ENCODE data around the gene PRR18. TPM values are rescaled to one million over a fixed set of nuclear protein-coding genes. Genes with fewer than 3 reads are reported as not detected.

The PRR18 gene
- total RNA-seq, 1 experiment from 2014 or later: not detected

GRCh38 chr6:166341464-166341863 lies 33.3 kb upstream of the PRR18 start:
- no peaks in the 10 kb centered on the region; the same call in 1 of the 2 replicates for H3K36me3 ChIP-seq (ENCODE audit: low read depth)
- peaks cover 14% of the 10 kb centered on the region for H3K4me1 ChIP-seq (replicated peaks; ENCODE audit: insufficient read depth)
- H3K27ac ChIP-seq: no peak overlapping the region
- H3K27me3 ChIP-seq (ENCODE audit: insufficient read depth, low read depth): no peaks in the 10 kb centered on the region
- no peak overlapping the region; the same call in 1 of the 2 replicates for H2AFZ ChIP-seq
- DNase-seq: no peak
- no peaks in the 10 kb centered on the region for H3K9me3 ChIP-seq (ENCODE audit: insufficient read depth, low read depth)
- peak overlapping the region; percentile 83 for H3K4me2 ChIP-seq
- H4K20me1 ChIP-seq (ENCODE audit: insufficient read depth): peaks cover 23% of the 10 kb centered on the region
- H3K9me2 ChIP-seq (ENCODE audit: insufficient read depth): no peaks in the 10 kb centered on the region
- H3K4me3 ChIP-seq: peak overlapping the region; percentile 89
- peaks cover 58% of the 10 kb centered on the region for H3K79me2 ChIP-seq (ENCODE audit: low read depth)
- CTCF ChIA-PET: no interaction called here
- TF ChIP-seq EZH2 (IDR thresholded peaks at IDR 0.05; ENCODE audit: low read depth) (no peak), CTCF (conservative IDR thresholded peaks at IDR 0.05) (no peak)
- POLR2A ChIA-PET (ENCODE audit: unreplicated experiment): no interaction called here
- no peaks in the 10 kb centered on the region for H3F3A ChIP-seq (ENCODE audit: insufficient read depth, low read depth)
- no TSS peak for BruUV-seq (replicated peaks)
- intact Hi-C loops (cut with micrococcal nuclease; ENCODE audit: unreplicated experiment): no loop called here

GRCh38 chr6:166338854-166339253 lies 30.7 kb upstream of the PRR18 start:
- no peak for DNase-seq
- H3K4me2 ChIP-seq: no peak overlapping the region
- no peaks in the 10 kb centered on the region for H3K9me2 ChIP-seq (ENCODE audit: insufficient read depth)
- no peak overlapping the region for H3K4me3 ChIP-seq
- no peaks in the 10 kb centered on the region for H3K27me3 ChIP-seq (ENCODE audit: insufficient read depth, low read depth)
- H3K79me2 ChIP-seq (ENCODE audit: low read depth): peaks cover 70% of the 10 kb centered on the region
- CTCF ChIA-PET: no interaction called here
- BruUV-seq (replicated peaks): no TSS peak
- H3K27ac ChIP-seq: no peak overlapping the region
- intact Hi-C loops (cut with micrococcal nuclease; ENCODE audit: unreplicated experiment): no loop called here
- H3K36me3 ChIP-seq (ENCODE audit: low read depth): no peaks in the 10 kb centered on the region; the same call in 1 of the 2 replicates
- H3F3A ChIP-seq (ENCODE audit: insufficient read depth, low read depth): no peaks in the 10 kb centered on the region
- peaks cover 34% of the 10 kb centered on the region for H4K20me1 ChIP-seq (ENCODE audit: insufficient read depth)
- POLR2A ChIA-PET (ENCODE audit: unreplicated experiment): no interaction called here
- H2AFZ ChIP-seq: no peak overlapping the region
- TF ChIP-seq CTCF (conservative IDR thresholded peaks at IDR 0.05): no peak
- no peak for TF ChIP-seq EZH2 (IDR thresholded peaks at IDR 0.05; ENCODE audit: low read depth)
- H3K9me3 ChIP-seq (ENCODE audit: insufficient read depth, low read depth): no peaks in the 10 kb centered on the region
- peaks cover 14% of the 10 kb centered on the region for H3K4me1 ChIP-seq (replicated peaks; ENCODE audit: insufficient read depth)

- Histone ChIP-seq H3F3A (ENCODE audit: insufficient read depth, low read depth) (no peaks in the 10 kb centered on the region), H3K9me3 (ENCODE audit: insufficient read depth, low read depth) (no peaks in the 10 kb centered on the region), H3K27ac (no peak overlapping the region), H3K4me2 (no peak overlapping the region), H2AFZ (no peak overlapping the region), H3K79me2 (ENCODE audit: low read depth) (peaks cover 74% of the 10 kb centered on the region), H4K20me1 (ENCODE audit: insufficient read depth) (peaks cover 50% of the 10 kb centered on the region), H3K4me1 (replicated peaks; ENCODE audit: insufficient read depth) (peaks cover 9% of the 10 kb centered on the region; the same call in 1 of the 2 replicates), H3K9me2 (ENCODE audit: insufficient read depth) (no peaks in the 10 kb centered on the region), H3K27me3 (ENCODE audit: insufficient read depth, low read depth) (no peaks in the 10 kb centered on the region), H3K36me3 (ENCODE audit: low read depth) (no peaks in the 10 kb centered on the region; the same call in 1 of the 2 replicates), H3K4me3 (no peak overlapping the region)
- no TSS peak for BruUV-seq (replicated peaks)
- CTCF ChIA-PET: no interaction called here
- TF ChIP-seq EZH2 (IDR thresholded peaks at IDR 0.05; ENCODE audit: low read depth) (no peak), CTCF (conservative IDR thresholded peaks at IDR 0.05) (no peak)
- intact Hi-C loops (cut with micrococcal nuclease; ENCODE audit: unreplicated experiment): no loop called here
- POLR2A ChIA-PET (ENCODE audit: unreplicated experiment): no interaction called here
- DNase-seq: no peak
These were observed 28.7 kb upstream of the PRR18 start for GRCh38 chr6:166336847-166337246.

All from PC-9 (cell line).